Measurements from ENCODE around the gene ATP11B.
"Not testable (repeated sequence)": the region's sequence is repeated elsewhere in the genome, so short reads cannot be mapped to it uniquely, and the experiment has no call there.

The ATP11B gene

GRCh38 chr3:182811269-182811596, 17.9 kb downstream of the ATP11B start:
- TF ChIP-seq CTCF (IDR thresholded peaks at IDR 0.05; ENCODE audit: low read length, missing control alignments): no peak

GRCh38 chr3:182812123-182812522, 18.8 kb downstream of the ATP11B start:
- TF ChIP-seq CTCF (IDR thresholded peaks at IDR 0.05; ENCODE audit: low read length, missing control alignments): no peak
- H3K4me3 ChIP-seq (replicated peaks; ENCODE audit: low read depth, low read length): no peak overlapping the region
- DNase-seq (ENCODE audit: low read depth): no peak

More at GRCh38 chr3:182811269-182811596, 17.9 kb downstream of the ATP11B start:
- no peak overlapping the region for H3K4me3 ChIP-seq (replicated peaks; ENCODE audit: low read depth, low read length)
- DNase-seq (ENCODE audit: low read depth): no peak

GRCh38 chr3:182814419-182815062, 21.2 kb downstream of the ATP11B start:
- no peak for DNase-seq (ENCODE audit: low read depth)
- H3K4me3 ChIP-seq (replicated peaks; ENCODE audit: low read depth, low read length): no peak overlapping the region
- no peak for TF ChIP-seq CTCF (IDR thresholded peaks at IDR 0.05; ENCODE audit: low read length, missing control alignments)

GRCh38 chr3:182816181-182816580, 22.9 kb downstream of the ATP11B start:
- H3K4me3 ChIP-seq (replicated peaks; ENCODE audit: low read depth, low read length): no peak overlapping the region
- no peak for DNase-seq (ENCODE audit: low read depth)
- TF ChIP-seq CTCF (IDR thresholded peaks at IDR 0.05; ENCODE audit: low read length, missing control alignments): no peak

- no peak for TF ChIP-seq CTCF (IDR thresholded peaks at IDR 0.05; ENCODE audit: low read length, missing control alignments)
- DNase-seq (ENCODE audit: low read depth): no peak
- H3K4me3 ChIP-seq (replicated peaks; ENCODE audit: low read depth, low read length): no peak overlapping the region
Observed at GRCh38 chr3:182818296-182818978, 25.1 kb downstream of the ATP11B start.

GRCh38 chr3:182821221-182821981, 28.1 kb downstream of the ATP11B start:
- DNase-seq (ENCODE audit: low read depth): no peak
- H3K4me3 ChIP-seq (replicated peaks; ENCODE audit: low read depth, low read length): no peak overlapping the region
- no peak for TF ChIP-seq CTCF (IDR thresholded peaks at IDR 0.05; ENCODE audit: low read length, missing control alignments)

GRCh38 chr3:182822260-182822659, 29.0 kb downstream of the ATP11B start:
- H3K4me3 ChIP-seq (replicated peaks; ENCODE audit: low read depth, low read length); DNase-seq (ENCODE audit: low read depth): not testable (repeated sequence)

Measured in fibroblast of pulmonary artery (primary cell).